Measurements from ENCODE around the gene AVL9.
A peak's percentile ranks its signal among the peaks of the same experiment; 100 is the strongest.
"Not testable (repeated sequence)": the region's sequence is repeated elsewhere in the genome, so short reads cannot be mapped to it uniquely, and the experiment has no call there.

AVL9 gene

GRCh38 chr7:32495298-32496051, at the start of gene AVL9:
AVL9 (plus strand) TSS chr7:32495489; CDS start chr7:32495710, 221 bp downstream.
- peak; percentile 94 for DNase-seq

GRCh38 chr7:32447218-32447617, 48.1 kb upstream of the AVL9 start:
- DNase-seq, result no peak

GRCh38 chr7:32453341-32454011, 41.8 kb upstream of the AVL9 start:
- no peak for DNase-seq

GRCh38 chr7:32458025-32458424, 37.3 kb upstream of the AVL9 start:
- DNase-seq, result no peak

GRCh38 chr7:32459788-32460187, 35.5 kb upstream of the AVL9 start:
- no peak for DNase-seq

- DNase-seq, result no peak
Observed at GRCh38 chr7:32461484-32461883, 33.8 kb upstream of the AVL9 start.

GRCh38 chr7:32462451-32462850, 32.8 kb upstream of the AVL9 start:
- no peak for DNase-seq

- DNase-seq, result no peak
Observed at GRCh38 chr7:32462977-32463376, 32.3 kb upstream of the AVL9 start.

GRCh38 chr7:32464641-32465416, 30.5 kb upstream of the AVL9 start:
- DNase-seq, result not testable (repeated sequence)

- not testable (repeated sequence) for DNase-seq
Observed at GRCh38 chr7:32470004-32470403, 25.3 kb upstream of the AVL9 start.

GRCh38 chr7:32470871-32471270, 24.4 kb upstream of the AVL9 start:
- DNase-seq, result no peak

GRCh38 chr7:32472015-32472414, 23.3 kb upstream of the AVL9 start:
- DNase-seq, result no peak

GRCh38 chr7:32474008-32474407, 21.3 kb upstream of the AVL9 start:
- DNase-seq, result no peak

- DNase-seq, result no peak
Observed at GRCh38 chr7:32476816-32477648, 18.3 kb upstream of the AVL9 start.

- no peak for DNase-seq
Observed at GRCh38 chr7:32477649-32477980, 17.7 kb upstream of the AVL9 start.

- DNase-seq, result peak; percentile 18 to 40
Observed at GRCh38 chr7:32479574-32480200, 15.6 kb upstream of the AVL9 start.

GRCh38 chr7:32481176-32481575, 14.1 kb upstream of the AVL9 start:
- no peak for DNase-seq

- no peak for DNase-seq
Observed at GRCh38 chr7:32481921-32482320, 13.4 kb upstream of the AVL9 start.

GRCh38 chr7:32489788-32490126, 5.5 kb upstream of the AVL9 start:
- DNase-seq, result no peak

GRCh38 chr7:32490127-32490796, 5.0 kb upstream of the AVL9 start, which contains the start of gene LSM5:
LSM5 (minus strand) TSS chr7:32490380; CDS start chr7:32490365, 15 bp downstream.
- peak; percentile 90 to 93 for DNase-seq

- no peak for DNase-seq
Observed at GRCh38 chr7:32494946-32495297, 367 bp upstream of the AVL9 start.
